Hematopoietic multipotent progenitor cell (in vitro differentiated cells): ENCODE results near the gene CADM1. TPM values are rescaled to one million over a fixed set of nuclear protein-coding genes. Genes with fewer than 3 reads are reported as not detected.
A peak's percentile ranks its signal among the peaks of the same experiment; 100 is the strongest.

Source experiments
- DNase-seq, 3 donors: peaks; one replicate each; pipeline ENCODE4 v3.0.0-alpha.2; 2011 to 2015; ENCODE audit warnings: low read depth in 2 of 3, low spot score in 2 of 3
- total RNA-seq: library from RNA; depleted of rRNA; stranded (reverse); fragments of >200 nt; gene quantifications from one replicate; pipeline ENCODE4 v1.2.3, GENCODE V29; 2012

The CADM1 gene
- under 0.01 TPM for total RNA-seq

GRCh38 chr11:115504276-115505158 lies at the start of gene CADM1:
Gene CADM1, minus strand, starts transcription at chr11:115504415.
- DNase-seq = peak; percentile 24 to 92 (median 91)

GRCh38 chr11:115552773-115553438 lies 48.7 kb upstream of the CADM1 start:
- no peak for DNase-seq

- DNase-seq = no peak
These were observed 48.0 kb upstream of the CADM1 start for GRCh38 chr11:115552151-115552772.

GRCh38 chr11:115550291-115551059 lies 46.3 kb upstream of the CADM1 start:
- DNase-seq = no peak

GRCh38 chr11:115548878-115549528 lies 44.8 kb upstream of the CADM1 start:
- DNase-seq = no peak

- no peak for DNase-seq
These were observed 41.5 kb upstream of the CADM1 start for GRCh38 chr11:115545581-115546210.

- no peak for DNase-seq
These were observed 40.3 kb upstream of the CADM1 start for GRCh38 chr11:115544422-115544948.

GRCh38 chr11:115541518-115541917 lies 37.3 kb upstream of the CADM1 start:
- no peak for DNase-seq

- no peak for DNase-seq
These were observed 35.6 kb upstream of the CADM1 start for GRCh38 chr11:115539844-115540243.

GRCh38 chr11:115535781-115536180 lies 31.6 kb upstream of the CADM1 start:
- DNase-seq = no peak

GRCh38 chr11:115530752-115531151 lies 26.5 kb upstream of the CADM1 start:
- peak in 1 of 3 donors; percentile 2 for DNase-seq

- no peak for DNase-seq
These were observed 24.0 kb upstream of the CADM1 start for GRCh38 chr11:115528225-115528624.

GRCh38 chr11:115527534-115528125 lies 23.4 kb upstream of the CADM1 start:
- DNase-seq = no peak

GRCh38 chr11:115525531-115526006 lies 21.4 kb upstream of the CADM1 start:
- DNase-seq = no peak

- DNase-seq = no peak
These were observed 20.4 kb upstream of the CADM1 start for GRCh38 chr11:115524572-115524971.

- no peak for DNase-seq
These were observed 19.6 kb upstream of the CADM1 start for GRCh38 chr11:115523727-115524399.

- DNase-seq = no peak
These were observed 18.1 kb upstream of the CADM1 start for GRCh38 chr11:115522302-115522701.

- no peak for DNase-seq
These were observed 17.6 kb upstream of the CADM1 start for GRCh38 chr11:115521825-115522224.
